ENCODE measurements around the gene CCNY. TPM values are rescaled to one million over a fixed set of nuclear protein-coding genes. Genes with fewer than 3 reads are reported as not detected.
A peak's percentile ranks its signal among the peaks of the same experiment; 100 is the strongest.

CCNY gene
- total RNA-seq, 2 donors from 2014 or later: 60.5 to 65.9 TPM

DNA sequence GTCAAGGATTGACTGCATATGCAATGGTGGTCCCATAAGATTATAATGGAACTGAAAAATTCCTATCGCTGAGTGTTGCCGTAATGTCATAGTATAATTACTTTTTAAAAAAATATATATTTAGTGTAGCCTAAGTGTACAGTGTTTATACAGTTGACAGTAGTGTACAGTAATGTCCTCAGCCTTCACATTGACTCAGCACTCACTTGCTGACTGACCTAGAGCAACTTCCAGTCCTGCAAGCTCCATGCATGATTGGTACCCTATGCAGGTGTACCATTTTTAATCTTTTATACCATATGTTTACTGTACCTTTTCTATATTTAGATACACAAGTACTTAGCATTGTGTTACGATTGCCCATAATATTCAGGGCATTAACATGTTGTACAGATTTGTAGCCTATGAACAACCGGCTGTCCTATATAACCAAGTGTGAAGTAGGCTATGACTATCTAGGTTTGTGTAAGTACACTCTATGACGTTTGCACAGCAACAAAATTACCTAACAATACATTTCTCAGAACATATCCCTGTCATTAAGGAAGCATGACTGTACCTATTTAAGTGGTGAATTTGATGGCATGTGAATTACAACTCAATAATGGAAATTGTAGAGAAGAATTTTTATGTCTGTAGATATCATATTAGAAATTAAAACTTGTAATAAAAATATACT is 40.9 kb downstream of the CCNY start:
- no peaks in the 10 kb centered on the region for H3K36me3 Mint-ChIP-seq (ENCODE audit: low read depth)
- TF ChIP-seq, protein P1, sequence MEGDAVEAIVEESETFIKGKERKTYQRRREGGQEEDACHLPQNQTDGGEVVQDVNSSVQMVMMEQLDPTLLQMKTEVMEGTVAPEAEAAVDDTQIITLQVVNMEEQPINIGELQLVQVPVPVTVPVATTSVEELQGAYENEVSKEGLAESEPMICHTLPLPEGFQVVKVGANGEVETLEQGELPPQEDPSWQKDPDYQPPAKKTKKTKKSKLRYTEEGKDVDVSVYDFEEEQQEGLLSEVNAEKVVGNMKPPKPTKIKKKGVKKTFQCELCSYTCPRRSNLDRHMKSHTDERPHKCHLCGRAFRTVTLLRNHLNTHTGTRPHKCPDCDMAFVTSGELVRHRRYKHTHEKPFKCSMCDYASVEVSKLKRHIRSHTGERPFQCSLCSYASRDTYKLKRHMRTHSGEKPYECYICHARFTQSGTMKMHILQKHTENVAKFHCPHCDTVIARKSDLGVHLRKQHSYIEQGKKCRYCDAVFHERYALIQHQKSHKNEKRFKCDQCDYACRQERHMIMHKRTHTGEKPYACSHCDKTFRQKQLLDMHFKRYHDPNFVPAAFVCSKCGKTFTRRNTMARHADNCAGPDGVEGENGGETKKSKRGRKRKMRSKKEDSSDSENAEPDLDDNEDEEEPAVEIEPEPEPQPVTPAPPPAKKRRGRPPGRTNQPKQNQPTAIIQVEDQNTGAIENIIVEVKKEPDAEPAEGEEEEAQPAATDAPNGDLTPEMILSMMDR (conservative IDR thresholded peaks at IDR 0.05): no peak
- H3K9me3 Mint-ChIP-seq: peaks cover 2% of the 10 kb centered on the region
- no peak overlapping the region for H3K27ac Mint-ChIP-seq
- no peak overlapping the region for H3K4me3 ChIP-seq (ENCODE audit: low read length)
- H3K36me3 ChIP-seq (ENCODE audit: control insufficient read depth, insufficient read depth, low read length): no peaks in the 10 kb centered on the region
- no peaks in the 10 kb centered on the region for H3K27me3 ChIP-seq (ENCODE audit: control insufficient read depth, insufficient read depth, low read length, poor library complexity, severe bottlenecking)
- no peak overlapping the region for H3K27ac ChIP-seq (ENCODE audit: low read depth, low read length)
- no peak overlapping the region for H3K4me3 Mint-ChIP-seq
- H3K4me1 ChIP-seq (ENCODE audit: control insufficient read depth, insufficient read depth, low read length): peaks cover 10% of the 10 kb centered on the region
- no peaks in the 10 kb centered on the region for H3K27me3 Mint-ChIP-seq (ENCODE audit: insufficient read depth)
- DNase-seq: no peak
- peaks cover 30% of the 10 kb centered on the region for H3K4me1 Mint-ChIP-seq
- WGBS, 2 experiments (ENCODE audit: insufficient coverage in 1 of 2, insufficient read length in 1 of 2): 90 to 99% methylated on average over 2 to 5 of the region's 5 CpGs
- H3K9me3 ChIP-seq (ENCODE audit: control insufficient read depth, low read length): no peaks in the 10 kb centered on the region
- H3K9ac ChIP-seq (ENCODE audit: extremely low read depth, low read length, poor library complexity, severe bottlenecking): no peak overlapping the region

DNA sequence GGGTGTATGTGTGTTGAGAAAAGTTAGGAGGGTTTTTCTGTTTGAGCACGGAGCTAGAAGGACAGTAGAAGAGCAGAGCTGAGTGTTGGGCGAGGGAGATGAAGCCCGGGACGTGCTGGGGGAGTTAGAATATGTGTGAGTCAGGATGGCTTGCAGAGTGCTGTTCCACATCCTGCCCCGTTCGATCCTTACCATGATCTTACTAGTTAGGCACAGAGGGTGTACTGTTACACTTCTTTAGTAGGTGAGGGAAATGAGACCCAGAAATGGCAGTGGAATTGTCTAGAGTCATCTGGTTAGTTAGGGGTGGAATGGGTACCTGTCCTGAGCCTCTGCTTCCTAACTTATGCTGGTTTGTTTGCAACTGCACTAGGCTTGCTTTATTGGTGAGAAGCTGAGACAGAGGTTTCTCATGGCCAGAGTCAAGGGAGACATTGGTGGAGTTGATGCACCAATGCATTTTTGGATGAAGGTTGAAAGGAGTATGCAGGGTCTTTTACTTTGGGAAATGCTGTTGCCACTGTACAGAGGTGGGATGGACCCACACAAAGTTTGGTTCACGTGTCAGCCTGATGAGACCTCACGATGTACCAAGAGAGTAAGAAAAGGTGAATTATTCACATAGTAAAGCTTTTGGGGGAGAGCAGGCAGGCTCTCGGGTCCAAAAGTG is 42.4 kb downstream of the CCNY start:
- TF ChIP-seq, protein P1 (conservative IDR thresholded peaks at IDR 0.05): no peak
- Histone ChIP-seq H3K4me3 (ENCODE audit: low read length) (no peak overlapping the region), H3K27ac (ENCODE audit: low read depth, low read length) (no peak overlapping the region), H3K27me3 (ENCODE audit: control insufficient read depth, insufficient read depth, low read length, poor library complexity, severe bottlenecking) (no peaks in the 10 kb centered on the region), H3K9me3 (ENCODE audit: control insufficient read depth, low read length) (no peaks in the 10 kb centered on the region), H3K36me3 (ENCODE audit: control insufficient read depth, insufficient read depth, low read length) (no peaks in the 10 kb centered on the region), H3K9ac (ENCODE audit: extremely low read depth, low read length, poor library complexity, severe bottlenecking) (no peak overlapping the region), H3K4me1 (ENCODE audit: control insufficient read depth, insufficient read depth, low read length) (peaks cover 10% of the 10 kb centered on the region)
- peaks cover 2% of the 10 kb centered on the region for H3K9me3 Mint-ChIP-seq
- H3K36me3 Mint-ChIP-seq (ENCODE audit: low read depth): no peaks in the 10 kb centered on the region
- H3K4me1 Mint-ChIP-seq: peaks cover 37% of the 10 kb centered on the region
- no peak overlapping the region for H3K4me3 Mint-ChIP-seq
- H3K27ac Mint-ChIP-seq: peak overlapping the region; percentile 83
- H3K27me3 Mint-ChIP-seq (ENCODE audit: insufficient read depth): no peaks in the 10 kb centered on the region
- DNase-seq: peak; percentile 49
- 80 to 91% methylated on average over 8 to 9 of the region's 9 CpGs for WGBS, 2 experiments (ENCODE audit: insufficient coverage in 1 of 2, insufficient read length in 1 of 2)

DNA sequence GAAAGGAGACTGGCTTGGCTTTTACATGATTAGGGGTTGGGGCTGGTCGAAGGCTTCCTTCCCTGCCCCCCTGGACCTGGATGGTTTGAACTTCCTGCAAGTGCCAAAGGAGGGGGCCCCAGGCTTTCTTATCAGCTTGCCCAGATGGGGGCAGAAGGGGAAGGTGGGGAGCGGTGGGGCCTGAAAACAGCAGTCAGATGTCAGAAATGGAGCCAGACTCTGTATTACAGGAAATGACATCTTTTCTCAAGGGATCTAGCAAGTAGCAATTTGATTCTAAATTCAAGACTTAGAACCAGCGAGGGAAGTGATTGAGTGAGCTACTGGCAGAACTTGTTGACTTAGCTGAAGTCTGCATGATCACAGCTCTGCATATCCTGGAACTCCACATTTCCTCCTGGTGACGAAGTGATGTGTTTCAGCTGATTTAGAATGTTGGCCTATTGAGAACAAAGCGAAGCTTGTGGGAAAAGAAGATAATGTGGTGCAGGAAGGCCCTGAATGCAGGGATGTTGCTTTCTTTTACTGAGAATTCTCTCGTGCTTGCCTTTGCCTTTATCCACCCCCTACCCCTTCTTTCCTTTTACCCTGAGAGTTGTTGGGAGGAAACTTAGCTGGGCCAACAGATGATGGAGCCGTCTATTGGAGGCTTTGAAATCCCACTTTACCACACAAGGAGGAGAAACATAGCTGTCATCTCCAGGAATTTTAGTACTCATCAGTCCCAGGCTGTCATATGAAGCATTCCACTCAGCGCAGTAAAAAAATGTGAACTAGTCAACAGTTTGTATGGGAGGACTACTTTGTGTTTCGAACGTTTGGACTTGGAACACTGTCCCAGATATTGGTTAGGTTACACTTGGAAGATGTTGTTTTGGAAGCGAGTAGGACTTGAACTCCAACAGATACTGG is 43.2 kb downstream of the CCNY start:
- H3K4me1 Mint-ChIP-seq: peaks cover 43% of the 10 kb centered on the region
- H3K27me3 ChIP-seq (ENCODE audit: control insufficient read depth, insufficient read depth, low read length, poor library complexity, severe bottlenecking): no peaks in the 10 kb centered on the region
- peaks cover 2% of the 10 kb centered on the region for H3K9me3 Mint-ChIP-seq
- H3K27me3 Mint-ChIP-seq (ENCODE audit: insufficient read depth): no peaks in the 10 kb centered on the region
- peaks cover 13% of the 10 kb centered on the region for H3K4me1 ChIP-seq (ENCODE audit: control insufficient read depth, insufficient read depth, low read length)
- H3K36me3 Mint-ChIP-seq (ENCODE audit: low read depth): no peaks in the 10 kb centered on the region
- no peaks in the 10 kb centered on the region for H3K9me3 ChIP-seq (ENCODE audit: control insufficient read depth, low read length)
- no peak overlapping the region for H3K9ac ChIP-seq (ENCODE audit: extremely low read depth, low read length, poor library complexity, severe bottlenecking)
- H3K27ac ChIP-seq (ENCODE audit: low read depth, low read length): no peak overlapping the region
- 79 to 92% methylated on average over 8 to 10 of the region's 11 CpGs for WGBS, 2 experiments (ENCODE audit: insufficient coverage in 1 of 2, insufficient read length in 1 of 2)
- peak overlapping the region; percentile 83 for H3K27ac Mint-ChIP-seq
- H3K4me3 ChIP-seq (ENCODE audit: low read length): no peak overlapping the region
- TF ChIP-seq, protein P1 (conservative IDR thresholded peaks at IDR 0.05): peak; percentile 17
- peak; percentile 70 for DNase-seq
- no peak overlapping the region for H3K4me3 Mint-ChIP-seq
- no peaks in the 10 kb centered on the region for H3K36me3 ChIP-seq (ENCODE audit: control insufficient read depth, insufficient read depth, low read length)
